Panc1 (cell line): ENCODE results near the gene CACNA1A. TPM values are rescaled to one million over a fixed set of nuclear protein-coding genes. Genes with fewer than 3 reads are reported as not detected.

Experiments
- ATAC-seq: fragments of 200-7000 bp; cut with Tn5 transposase; 2 replicates; pipeline ENCODE4 v1.9.1; 2020; ENCODE audit warnings: mild to moderate bottlenecking, moderate library complexity
- BruUV-seq: library from RNA; stranded (reverse); fragments of 400-500 nt; replicated peaks from 2 replicates; lab custom pipeline; 2021; lab: Mats Ljungman, UMichigan
- CTCF ChIA-PET: fragments of 300-600 bp; sonication (Branson Sonifier 250); formaldehyde crosslinking; loops from one replicate; lab custom pipeline; 2022; ENCODE audit warnings: antibody characterized with exemption; lab: Charles Lee
- POLR2A ChIA-PET: fragments of 300-600 bp; sonication (Branson Sonifier 250); formaldehyde crosslinking; loops from one replicate; lab custom pipeline; 2022; ENCODE audit warnings: antibody characterized with exemption; lab: Charles Lee
- DNase-seq: peaks from one replicate; pipeline ENCODE4 v3.0.0-alpha.2; 2010; ENCODE audit warnings: low read depth, low spot score
- H3K27ac ChIP-seq: 2 replicates; pipeline ENCODE4 v1.5.1; 2011; ENCODE audit warnings: mild to moderate bottlenecking, low read length, inconsistent platforms
- H3K27me3 ChIP-seq: fragments of 200-500 bp; sonication (Bioruptor generic); 2 replicates; pipeline ENCODE4 v1.6.0; 2014; ENCODE audit warnings: low read length, inconsistent platforms; ENCODE audit not compliant: control insufficient read depth, insufficient read depth
- H3K36me3 ChIP-seq: fragments of 200-500 bp; sonication (Bioruptor generic); 2 replicates; pipeline ENCODE4 v1.5.1; 2014; ENCODE audit warnings: inconsistent platforms, mild to moderate bottlenecking, low read length, moderate library complexity; ENCODE audit not compliant: control insufficient read depth, insufficient read depth
- H3K4me1 ChIP-seq: 2 replicates; pipeline ENCODE4 v1.5.1; 2011; ENCODE audit warnings: inconsistent platforms, mild to moderate bottlenecking, low read length, moderate library complexity; ENCODE audit not compliant: control insufficient read depth, insufficient read depth
- H3K4me3 ChIP-seq, 2 experiments: 2 replicates each; pipeline ENCODE4 v1.5.1; 2011 to 2012; ENCODE audit warnings: low read depth in 2 of 2, low read length in 2 of 2, mild to moderate bottlenecking in 2 of 2, inconsistent platforms in 1 of 2, moderate library complexity in 1 of 2
- H3K9me3 ChIP-seq: fragments of 200-500 bp; sonication (Bioruptor generic); 2 replicates; pipeline ENCODE4 v1.5.1; 2014; ENCODE audit warnings: low read depth, mild to moderate bottlenecking, inconsistent platforms, low read length, moderate library complexity; ENCODE audit not compliant: control insufficient read depth, insufficient read depth
- CTCF ChIP-seq: fragments of 450-650 bp; IDR thresholded peaks from 2 replicates; pipeline ENCODE4 v1.5.1; 2017; ENCODE audit warnings: mild to moderate bottlenecking
- POLR2AphosphoS5 ChIP-seq: IDR thresholded peaks from 2 replicates; pipeline ENCODE4 v1.6.1; 2012; ENCODE audit warnings: mild to moderate bottlenecking, low read depth, low read length, moderate library complexity
- REST ChIP-seq, 2 experiments: IDR thresholded peaks; 2 replicates each; pipeline ENCODE4 v1.6.1; 2011 to 2012; ENCODE audit warnings: low read depth in 2 of 2, control low read depth in 1 of 2, low read length in 1 of 2, mild to moderate bottlenecking in 1 of 2, moderate library complexity in 1 of 2; ENCODE audit not compliant: insufficient read depth in 1 of 2
- SIN3A ChIP-seq: IDR thresholded peaks from 2 replicates; pipeline ENCODE4 v1.6.1; 2012; ENCODE audit warnings: low read depth, mild to moderate bottlenecking, low read length, moderate library complexity, borderline replicate concordance; ENCODE audit not compliant: insufficient read depth
- TCF7L2 ChIP-seq: IDR thresholded peaks from 2 replicates; pipeline ENCODE4 v1.6.1; 2011; ENCODE audit warnings: mild to moderate bottlenecking, low read depth, low read length, inconsistent platforms
- in situ Hi-C: cut with HindIII; loops from 2 replicates; pipeline ENCODE4 v1.10.0; 2016; ENCODE audit warnings: low sequenced_read_pairs, low pct_unique_long_range_greater_than_20kb
- intact Hi-C: fragments of 100-400 bp; cut with micrococcal nuclease; formaldehyde crosslinking; loops from one replicate; pipeline ENCODE4 v1.10.0; 2022; ENCODE audit not compliant: unreplicated experiment
- total RNA-seq: library from RNA; stranded (reverse); gene quantifications from one replicate; pipeline ENCODE4 v1.2.1, GENCODE V29; 2021; ENCODE audit not compliant: unreplicated experiment

CACNA1A gene
- total RNA-seq, 1 experiment from 2014 or later: 0.51 TPM

- TF ChIP-seq POLR2AphosphoS5 (no peak), TCF7L2 (no peak), SIN3A (no peak), CTCF (no peak), REST (IDR thresholded peaks at IDR 0.05; ENCODE audit: insufficient read depth in 1 of 2, low read depth in 2 of 2, low read length in 1 of 2) (no peak)
These were observed 250.6 kb downstream of the CACNA1A start for GRCh38 chr19:13255719-13256059.

GRCh38 chr19:13255041-13255718 lies 251.1 kb downstream of the CACNA1A start:
- Histone ChIP-seq H3K27ac (no peak overlapping the region), H3K4me1 (no peaks in the 10 kb centered on the region), H3K27me3 (no peaks in the 10 kb centered on the region), H3K4me3 (no peak overlapping the region), H3K36me3 (no peaks in the 10 kb centered on the region), H3K9me3 (no peaks in the 10 kb centered on the region; the same call in 1 of the 2 replicates)
- no TSS peak for BruUV-seq
- ATAC-seq (no peak), DNase-seq (no peak)
- CTCF ChIA-PET: interaction anchor here (0.6 kb wide), 1 partner anchor 40 kb away, joined by 3 read pairs; no protein-coding TSS in a partner anchor
- intact Hi-C loops (no loop called here), in situ Hi-C loops (no loop called here)
- POLR2A ChIA-PET: no interaction called here
- TF ChIP-seq REST (IDR thresholded peaks at IDR 0.05; ENCODE audit: insufficient read depth in 1 of 2, low read depth in 2 of 2, low read length in 1 of 2): no peak
- TF ChIP-seq SIN3A: no peak
- TF ChIP-seq TCF7L2: no peak
- no peak for TF ChIP-seq CTCF
- no peak for TF ChIP-seq POLR2AphosphoS5

More at GRCh38 chr19:13255719-13256059, 250.6 kb downstream of the CACNA1A start:
- Histone ChIP-seq H3K36me3 (no peaks in the 10 kb centered on the region), H3K9me3 (no peaks in the 10 kb centered on the region; the same call in 1 of the 2 replicates), H3K4me3 (no peak overlapping the region), H3K27me3 (no peaks in the 10 kb centered on the region), H3K4me1 (no peaks in the 10 kb centered on the region), H3K27ac (no peak overlapping the region)
- BruUV-seq: no TSS peak
- ATAC-seq: no peak
- intact Hi-C loops: no loop called here
- in situ Hi-C loops: no loop called here
- DNase-seq: no peak
- ChIA-PET CTCF (interaction anchor here (0.6 kb wide), 1 partner anchor 41 kb away, joined by 3 read pairs; no protein-coding TSS in a partner anchor), POLR2A (no interaction called here)
